MM.1S (cell line): Measurements from ENCODE around the gene SLC11A1.

Source experiments
- DNase-seq: peaks from one replicate; pipeline ENCODE4 v3.0.0-alpha.2; 2015
- H2AFZ ChIP-seq: fragments of 300-600 bp; sonication (generic); 2 replicates; pipeline ENCODE4 v1.6.0; 2016; ENCODE audit warnings: antibody characterized with exemption, low read length
- H3F3A ChIP-seq: fragments of 300-600 bp; sonication (generic); 2 replicates; pipeline ENCODE4 v1.6.1; 2016; ENCODE audit warnings: mild to moderate bottlenecking, antibody characterized with exemption, low read length, moderate library complexity, mixed read lengths; ENCODE audit not compliant: insufficient read depth
- H3K27ac ChIP-seq: fragments of 300-600 bp; sonication (generic); 2 replicates; pipeline ENCODE4 v1.5.1; 2016; ENCODE audit warnings: mild to moderate bottlenecking, low read length
- H3K27me3 ChIP-seq: fragments of 300-600 bp; sonication (generic); replicated peaks from 2 replicates; pipeline ENCODE4 v1.6.0; 2016; ENCODE audit warnings: low read length; ENCODE audit not compliant: insufficient read depth
- H3K36me3 ChIP-seq: fragments of 300-600 bp; sonication (generic); replicated peaks from 2 replicates; pipeline ENCODE4 v1.6.1; 2016; ENCODE audit warnings: mild to moderate bottlenecking, low read length, mixed read lengths; ENCODE audit not compliant: insufficient read depth
- H3K4me1 ChIP-seq: fragments of 300-600 bp; sonication (generic); 2 replicates; pipeline ENCODE4 v1.6.1; 2016; ENCODE audit warnings: low read length, mixed read lengths
- H3K4me2 ChIP-seq: fragments of 300-600 bp; sonication (generic); 2 replicates; pipeline ENCODE4 v1.6.0; 2016; ENCODE audit warnings: low read depth, low read length
- H3K4me3 ChIP-seq: fragments of 300-600 bp; sonication (generic); 2 replicates; pipeline ENCODE4 v1.5.1; 2016; ENCODE audit warnings: low read length, mixed read lengths
- H3K79me2 ChIP-seq: fragments of 300-600 bp; sonication (generic); 2 replicates; pipeline ENCODE4 v1.6.1; 2016; ENCODE audit warnings: mixed run types, low read length, mixed read lengths
- H3K9ac ChIP-seq: fragments of 300-600 bp; sonication (generic); 2 replicates; pipeline ENCODE4 v1.6.1; 2016; ENCODE audit warnings: low read length, mixed read lengths
- H3K9me2 ChIP-seq: fragments of 300-600 bp; sonication (generic); replicated peaks from 2 replicates; pipeline ENCODE4 v1.6.1; 2016; ENCODE audit warnings: mild to moderate bottlenecking, low read length, mixed read lengths; ENCODE audit not compliant: insufficient read depth
- H3K9me3 ChIP-seq: fragments of 300-600 bp; sonication (generic); replicated peaks from 2 replicates; pipeline ENCODE4 v1.6.1; 2016; ENCODE audit warnings: mild to moderate bottlenecking, low read length, mixed read lengths; ENCODE audit not compliant: insufficient read depth
- H4K20me1 ChIP-seq: fragments of 300-600 bp; sonication (generic); 2 replicates; pipeline ENCODE4 v1.6.1; 2016; ENCODE audit warnings: mild to moderate bottlenecking, low read length, moderate library complexity, mixed read lengths; ENCODE audit not compliant: insufficient read depth
- CTCF ChIP-seq: fragments of 300-600 bp; sonication (generic); IDR thresholded peaks from 2 replicates; pipeline ENCODE4 v1.5.1; 2016; ENCODE audit warnings: antibody characterized with exemption, low read length, mixed read lengths
- EZH2 ChIP-seq: fragments of 300-600 bp; sonication (generic); optimal IDR thresholded peaks from 2 replicates; pipeline ENCODE3; 2017; ENCODE audit warnings: low read depth, mild to moderate bottlenecking, antibody characterized with exemption, low read length, mixed read lengths
- EZH2phosphoT487 ChIP-seq: fragments of 300-600 bp; sonication (generic); IDR thresholded peaks from 2 replicates; pipeline ENCODE4 v1.6.1; 2018; ENCODE audit warnings: antibody characterized with exemption, low read length

SLC11A1 gene

GRCh38 chr2:218382785-218383184 is 712 bp downstream of the SLC11A1 start:
- H2AFZ ChIP-seq, result no peak overlapping the region
- H3K4me3 ChIP-seq, result no peak overlapping the region
- no peaks in the 10 kb centered on the region for H3K79me2 ChIP-seq
- no peak overlapping the region for H3K9ac ChIP-seq
- no peaks in the 10 kb centered on the region for H3K36me3 ChIP-seq
- H3K27ac ChIP-seq, result no peak overlapping the region
- no peaks in the 10 kb centered on the region for H3F3A ChIP-seq
- no peaks in the 10 kb centered on the region for H3K9me3 ChIP-seq
- peaks cover 7% of the 10 kb centered on the region; the same call in 1 of the 2 replicates for H3K27me3 ChIP-seq
- H3K9me2 ChIP-seq, result no peaks in the 10 kb centered on the region
- no peak for TF ChIP-seq CTCF
- TF ChIP-seq EZH2phosphoT487, result no peak
- TF ChIP-seq EZH2, result no peak
- no peaks in the 10 kb centered on the region for H4K20me1 ChIP-seq
- no peak for DNase-seq
- H3K4me2 ChIP-seq, result no peak overlapping the region
- no peaks in the 10 kb centered on the region for H3K4me1 ChIP-seq

- H3K4me2 ChIP-seq, result no peak overlapping the region
- no peaks in the 10 kb centered on the region for H3K36me3 ChIP-seq
- no peaks in the 10 kb centered on the region for H4K20me1 ChIP-seq
- no peaks in the 10 kb centered on the region for H3F3A ChIP-seq
- H3K4me1 ChIP-seq, result no peaks in the 10 kb centered on the region
- peaks cover 7% of the 10 kb centered on the region; the same call in 1 of the 2 replicates for H3K27me3 ChIP-seq
- H3K9ac ChIP-seq, result no peak overlapping the region
- no peaks in the 10 kb centered on the region for H3K9me3 ChIP-seq
- H3K9me2 ChIP-seq, result no peaks in the 10 kb centered on the region
- TF ChIP-seq EZH2, result no peak
- TF ChIP-seq CTCF, result no peak
- TF ChIP-seq EZH2phosphoT487, result no peak
- no peak overlapping the region for H3K27ac ChIP-seq
- no peak for DNase-seq
- H3K79me2 ChIP-seq, result no peaks in the 10 kb centered on the region
- no peak overlapping the region for H3K4me3 ChIP-seq
- H2AFZ ChIP-seq, result no peak overlapping the region
These were observed 1.9 kb downstream of the SLC11A1 start for GRCh38 chr2:218383892-218384519.

- H3K36me3 ChIP-seq, result no peaks in the 10 kb centered on the region
- no peaks in the 10 kb centered on the region for H3K79me2 ChIP-seq
- H4K20me1 ChIP-seq, result no peaks in the 10 kb centered on the region
- no peaks in the 10 kb centered on the region for H3K9me3 ChIP-seq
- DNase-seq, result no peak
- TF ChIP-seq CTCF, result no peak
- no peak for TF ChIP-seq EZH2phosphoT487
- no peak for TF ChIP-seq EZH2
- H3K9me2 ChIP-seq, result no peaks in the 10 kb centered on the region
- H3K4me3 ChIP-seq, result no peak overlapping the region
- H3F3A ChIP-seq, result no peaks in the 10 kb centered on the region
- no peak overlapping the region for H2AFZ ChIP-seq
- no peak overlapping the region for H3K9ac ChIP-seq
- no peak overlapping the region for H3K27ac ChIP-seq
- no peak overlapping the region for H3K4me2 ChIP-seq
- peaks cover 7% of the 10 kb centered on the region; the same call in 1 of the 2 replicates for H3K27me3 ChIP-seq
- no peaks in the 10 kb centered on the region for H3K4me1 ChIP-seq
These were observed 2.9 kb downstream of the SLC11A1 start for GRCh38 chr2:218384975-218385374.
